Activated naive CD4-positive, alpha-beta T cell treated with anti-CD3 and anti-CD28 coated beads for 36 hours (primary cell): ENCODE data around the gene SCARB2. TPM values are rescaled to one million over a fixed set of nuclear protein-coding genes. Genes with fewer than 3 reads are reported as not detected.

ENCODE experiments used
- CTCF ChIA-PET: fragments of 350-600 bp; sonication (Branson Sonifier 250); formaldehyde crosslinking; loops from one replicate; lab custom pipeline; 2021; ENCODE audit warnings: antibody characterized with exemption; lab: Charles Lee
- DNase-seq: peaks from one replicate; pipeline ENCODE4 v3.0.0-alpha.2; 2020
- H3K27ac Mint-ChIP-seq: one replicate; pipeline ENCODE4 v1.8.0; 2021; ENCODE audit warnings: mild to moderate bottlenecking, mixed read lengths
- H3K27me3 Mint-ChIP-seq: one replicate; pipeline ENCODE4 v1.8.0; 2021; ENCODE audit warnings: low read depth, mixed read lengths
- H3K36me3 Mint-ChIP-seq: one replicate; pipeline ENCODE4 v1.8.0; 2021; ENCODE audit warnings: low read depth, mixed read lengths
- H3K4me1 Mint-ChIP-seq: one replicate; pipeline ENCODE4 v1.8.0; 2021; ENCODE audit warnings: low read depth, mixed read lengths
- H3K4me3 Mint-ChIP-seq: one replicate; pipeline ENCODE4 v1.8.0; 2021; ENCODE audit warnings: mild to moderate bottlenecking, moderate library complexity, mixed read lengths
- H3K9me3 Mint-ChIP-seq: one replicate; pipeline ENCODE4 v1.8.0; 2021; ENCODE audit warnings: mixed read lengths
- intact Hi-C: fragments of 100-400 bp; cut with micrococcal nuclease; formaldehyde crosslinking; loops from one replicate; pipeline ENCODE4 v1.15.1; 2023
- total RNA-seq, 2 experiments: library from RNA; stranded (reverse); gene quantifications; one replicate each; pipeline ENCODE4 v1.2.3, GENCODE V29; 2021

Gene SCARB2
- total RNA-seq, 2 experiments from 2014 or later: 5.4 to 7.8 TPM

GRCh38 chr4:76219299-76220055 is 5.9 kb upstream of the SCARB2 start:
- DNase-seq: no peak
- CTCF ChIA-PET: interaction anchor here (0.7 kb wide), 1 partner anchor 34 kb away, joined by 3 read pairs; no protein-coding TSS in a partner anchor
- intact Hi-C loops: no loop called here
- H3K36me3 Mint-ChIP-seq: no peaks in the 10 kb centered on the region
- no peaks in the 10 kb centered on the region for H3K9me3 Mint-ChIP-seq
- H3K4me3 Mint-ChIP-seq: no peak overlapping the region
- H3K4me1 Mint-ChIP-seq: peaks cover 6% of the 10 kb centered on the region
- H3K27ac Mint-ChIP-seq: no peak overlapping the region
- no peaks in the 10 kb centered on the region for H3K27me3 Mint-ChIP-seq

GRCh38 chr4:76216975-76217814 is 3.6 kb upstream of the SCARB2 start:
- no peak for DNase-seq
- no peak overlapping the region for H3K27ac Mint-ChIP-seq
- peaks cover 21% of the 10 kb centered on the region for H3K4me1 Mint-ChIP-seq
- no peaks in the 10 kb centered on the region for H3K27me3 Mint-ChIP-seq
- intact Hi-C loops: no loop called here
- H3K9me3 Mint-ChIP-seq: no peaks in the 10 kb centered on the region
- CTCF ChIA-PET: no interaction called here
- no peaks in the 10 kb centered on the region for H3K36me3 Mint-ChIP-seq
- no peak overlapping the region for H3K4me3 Mint-ChIP-seq

- no peak overlapping the region for H3K4me3 Mint-ChIP-seq
- CTCF ChIA-PET: no interaction called here
- intact Hi-C loops: no loop called here
Observed at GRCh38 chr4:76216524-76216923, 2.9 kb upstream of the SCARB2 start.

GRCh38 chr4:76215077-76215476 is 1.5 kb upstream of the SCARB2 start:
- Mint-ChIP-seq H3K27me3 (no peaks in the 10 kb centered on the region), H3K36me3 (no peaks in the 10 kb centered on the region), H3K27ac (no peak overlapping the region), H3K9me3 (no peaks in the 10 kb centered on the region), H3K4me3 (no peak overlapping the region), H3K4me1 (peaks cover 27% of the 10 kb centered on the region)
- DNase-seq: no peak
- CTCF ChIA-PET: interaction anchor here (1.0 to 1.8 kb wide), 3 partner anchors 10 to 36 kb away, joined by 3 to 5 read pairs (median 4); no protein-coding TSS in a partner anchor
- intact Hi-C loops: no loop called here

More at GRCh38 chr4:76216524-76216923, 2.9 kb upstream of the SCARB2 start:
- Mint-ChIP-seq H3K36me3 (no peaks in the 10 kb centered on the region), H3K27ac (no peak overlapping the region), H3K9me3 (no peaks in the 10 kb centered on the region), H3K27me3 (no peaks in the 10 kb centered on the region), H3K4me1 (peaks cover 25% of the 10 kb centered on the region)
- no peak for DNase-seq

GRCh38 chr4:76214177-76214675 is 602 bp upstream of the SCARB2 start:
- DNase-seq: no peak
- no peaks in the 10 kb centered on the region for H3K36me3 Mint-ChIP-seq
- intact Hi-C loops: loop anchor here (1.0 to 5.0 kb wide), 9 partner anchors 16 to 943 kb away; partner anchors contain the start of genes CCNG2, G3BP2, RCHY1 and SDAD1
- H3K4me1 Mint-ChIP-seq: peaks cover 27% of the 10 kb centered on the region
- H3K9me3 Mint-ChIP-seq: no peaks in the 10 kb centered on the region
- CTCF ChIA-PET: interaction anchor here (1.1 to 1.8 kb wide), 3 partner anchors 11 to 35 kb away, joined by 3 to 5 read pairs (median 4); no protein-coding TSS in a partner anchor
- H3K4me3 Mint-ChIP-seq: peak overlapping the region; percentile 76
- no peaks in the 10 kb centered on the region for H3K27me3 Mint-ChIP-seq
- peak overlapping the region; percentile 74 for H3K27ac Mint-ChIP-seq

GRCh38 chr4:76212851-76213414 is 691 bp downstream of the SCARB2 start:
- Mint-ChIP-seq H3K27me3 (no peaks in the 10 kb centered on the region), H3K9me3 (no peaks in the 10 kb centered on the region), H3K4me3 (peak overlapping the region; percentile 73)

GRCh38 chr4:76211769-76212708 is 1.6 kb downstream of the SCARB2 start:
- CTCF ChIA-PET: interaction anchor here (0.5 to 2.0 kb wide), 2 partner anchors 32 to 158 kb away, joined by 3 to 7 read pairs; no protein-coding TSS in a partner anchor
- DNase-seq: no peak
- no peaks in the 10 kb centered on the region for H3K27me3 Mint-ChIP-seq
- peaks cover 37% of the 10 kb centered on the region for H3K4me1 Mint-ChIP-seq
- no peaks in the 10 kb centered on the region for H3K9me3 Mint-ChIP-seq
- H3K27ac Mint-ChIP-seq: no peak overlapping the region
- no peak overlapping the region for H3K4me3 Mint-ChIP-seq
- H3K36me3 Mint-ChIP-seq: no peaks in the 10 kb centered on the region
- intact Hi-C loops: loop anchor here (5.0 kb wide), 5 partner anchors 155 to 945 kb away; partner anchors contain the start of genes CCNG2, G3BP2, RCHY1 and SDAD1

More at GRCh38 chr4:76212851-76213414, 691 bp downstream of the SCARB2 start:
- DNase-seq: peak; percentile 55
- CTCF ChIA-PET: interaction anchor here (0.6 to 2.0 kb wide), 3 partner anchors 9 to 33 kb away, joined by 3 to 7 read pairs (median 4); no protein-coding TSS in a partner anchor
- H3K4me1 Mint-ChIP-seq: peaks cover 37% of the 10 kb centered on the region
- peak overlapping the region; percentile 62 for H3K27ac Mint-ChIP-seq
- no peaks in the 10 kb centered on the region for H3K36me3 Mint-ChIP-seq
- intact Hi-C loops: loop anchor here (1.0 to 5.0 kb wide), 7 partner anchors 65 to 944 kb away; partner anchors contain the start of genes CCNG2, G3BP2, NUP54 and RCHY1

GRCh38 chr4:76210452-76210851 is 3.2 kb downstream of the SCARB2 start:
- no peak overlapping the region for H3K4me3 Mint-ChIP-seq

GRCh38 chr4:76209881-76210280 is 3.7 kb downstream of the SCARB2 start:
- no peak overlapping the region for H3K4me3 Mint-ChIP-seq
- CTCF ChIA-PET: interaction anchor here (1.0 to 1.8 kb wide), 2 partner anchors 10 to 30 kb away, joined by 4 to 5 read pairs; no protein-coding TSS in a partner anchor
- intact Hi-C loops: loop anchor here (5.0 kb wide), 5 partner anchors 153 to 947 kb away; partner anchors contain the start of genes CCNG2, G3BP2, RCHY1 and SDAD1
- no peaks in the 10 kb centered on the region for H3K27me3 Mint-ChIP-seq
- no peak overlapping the region for H3K27ac Mint-ChIP-seq
- peaks cover 37% of the 10 kb centered on the region for H3K4me1 Mint-ChIP-seq
- H3K9me3 Mint-ChIP-seq: no peaks in the 10 kb centered on the region
- no peak for DNase-seq
- no peaks in the 10 kb centered on the region for H3K36me3 Mint-ChIP-seq

More at GRCh38 chr4:76210452-76210851, 3.2 kb downstream of the SCARB2 start:
- Mint-ChIP-seq H3K9me3 (no peaks in the 10 kb centered on the region), H3K27ac (no peak overlapping the region), H3K27me3 (no peaks in the 10 kb centered on the region), H3K36me3 (no peaks in the 10 kb centered on the region), H3K4me1 (peaks cover 39% of the 10 kb centered on the region)
- intact Hi-C loops: loop anchor here (5.0 kb wide), 5 partner anchors 153 to 947 kb away; partner anchors contain the start of genes CCNG2, G3BP2, RCHY1 and SDAD1
- CTCF ChIA-PET: interaction anchor here (0.8 to 1.8 kb wide), 3 partner anchors 10 to 31 kb away, joined by 3 to 5 read pairs (median 4); no protein-coding TSS in a partner anchor
- no peak for DNase-seq

- Mint-ChIP-seq H3K36me3 (no peaks in the 10 kb centered on the region), H3K27ac (no peak overlapping the region), H3K4me1 (peaks cover 31% of the 10 kb centered on the region), H3K4me3 (no peak overlapping the region), H3K27me3 (no peaks in the 10 kb centered on the region), H3K9me3 (no peaks in the 10 kb centered on the region)
- intact Hi-C loops: no loop called here
- DNase-seq: no peak
- CTCF ChIA-PET: interaction anchor here (1.3 kb wide), 2 partner anchors 27 to 28 kb away, joined by 3 to 6 read pairs; no protein-coding TSS in a partner anchor
Observed at GRCh38 chr4:76208005-76208765, 5.4 kb downstream of the SCARB2 start.
